SW480 (cell line): Measurements from ENCODE around the gene CCDC40.
"Not testable (repeated sequence)": the region's sequence is repeated elsewhere in the genome, so short reads cannot be mapped to it uniquely, and the experiment has no call there.

ENCODE experiments used
- DNase-seq: peaks from one replicate; pipeline ENCODE4 v3.0.0-alpha.2; 2016; ENCODE audit warnings: low spot score

Gene CCDC40

GRCh38 chr17:80046709-80047108 lies 10.3 kb downstream of the CCDC40 start:
- not testable (repeated sequence) for DNase-seq

DNA sequence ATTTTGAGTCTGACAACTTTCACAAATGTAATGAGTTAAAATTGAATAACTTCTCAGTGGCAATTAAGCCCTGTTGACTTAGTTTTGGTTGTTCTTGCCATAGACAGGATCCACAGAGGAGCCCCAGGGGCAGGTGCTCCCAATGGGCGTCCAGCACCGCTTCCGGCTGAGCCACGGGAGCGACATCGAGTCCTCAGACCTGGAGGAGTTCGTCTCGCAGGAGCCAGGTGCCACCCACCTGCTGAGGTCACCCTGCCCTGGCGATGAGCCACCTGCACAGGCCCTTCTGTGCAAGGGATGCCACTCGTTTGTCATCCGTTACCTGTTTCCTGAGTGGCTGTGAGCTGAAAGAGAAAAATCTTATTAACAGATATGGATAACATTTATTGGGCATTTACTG lies 10.7 kb downstream of the CCDC40 start:
- no peak for DNase-seq

DNA sequence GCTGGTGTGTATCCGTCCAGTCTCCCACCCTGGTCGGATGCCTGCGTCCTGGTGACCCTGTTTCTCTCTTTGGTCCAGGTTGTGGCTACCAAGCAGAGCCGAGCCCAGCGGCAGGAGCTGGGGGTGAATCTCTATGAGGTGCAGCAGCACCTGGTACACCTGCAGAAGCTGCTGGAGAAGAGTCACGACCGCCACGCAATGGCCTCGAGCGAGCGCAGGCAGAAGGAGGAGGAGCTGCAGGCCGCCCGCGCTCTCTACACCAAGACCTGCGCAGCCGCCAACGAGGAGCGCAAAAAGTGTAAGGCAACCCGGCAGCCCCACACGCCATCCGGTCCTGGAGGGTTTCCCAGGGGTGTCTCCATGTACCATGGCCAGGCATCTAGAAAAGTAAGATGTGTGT lies 13.5 kb downstream of the CCDC40 start:
- DNase-seq, result no peak

- no peak for DNase-seq
These were observed 14.3 kb downstream of the CCDC40 start for GRCh38 chr17:80050706-80051105.

DNA sequence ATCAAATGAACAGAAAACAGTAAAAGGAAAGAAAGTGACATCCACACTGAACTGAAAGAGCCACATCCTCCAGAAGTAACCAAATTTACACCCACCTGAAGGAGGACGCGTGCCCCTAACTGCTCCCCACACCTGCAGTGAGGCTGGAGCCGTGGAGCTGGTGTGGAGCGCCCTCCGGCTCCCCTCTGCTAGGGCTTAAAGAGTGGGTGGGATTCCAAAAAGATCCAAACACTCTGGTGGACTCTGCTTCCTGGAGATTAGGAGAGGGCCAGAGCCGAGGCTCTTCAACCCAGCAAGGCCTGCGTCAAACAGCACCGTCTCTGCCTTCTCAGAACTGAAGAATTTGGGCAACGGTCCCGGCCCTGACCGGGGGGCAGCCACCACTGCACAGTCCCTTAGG lies 15.2 kb downstream of the CCDC40 start:
- DNase-seq, result no peak

- no peak for DNase-seq
These were observed 16.7 kb downstream of the CCDC40 start for GRCh38 chr17:80053102-80053501.

DNA sequence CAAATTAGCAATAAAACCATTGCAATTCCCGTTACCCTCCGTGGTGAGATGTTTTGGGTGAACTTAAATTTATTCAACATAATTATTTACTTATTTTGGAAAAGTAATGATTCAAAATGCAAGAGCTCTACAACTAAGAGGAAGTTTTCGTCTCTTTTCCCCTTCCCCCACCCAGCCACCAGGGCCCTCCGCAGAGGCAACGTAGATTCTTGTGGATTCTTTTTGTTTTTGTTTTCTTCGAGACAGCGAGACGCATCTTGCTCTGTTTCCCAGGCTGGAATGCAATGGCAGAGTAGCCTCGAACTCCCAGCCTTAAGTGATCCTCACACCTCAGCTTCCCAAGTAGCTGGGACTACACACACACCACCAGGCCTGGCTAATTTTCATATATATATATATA lies 19.2 kb downstream of the CCDC40 start:
- no peak for DNase-seq

- DNase-seq, result no peak
These were observed 22.0 kb downstream of the CCDC40 start for GRCh38 chr17:80058311-80058955.

DNA sequence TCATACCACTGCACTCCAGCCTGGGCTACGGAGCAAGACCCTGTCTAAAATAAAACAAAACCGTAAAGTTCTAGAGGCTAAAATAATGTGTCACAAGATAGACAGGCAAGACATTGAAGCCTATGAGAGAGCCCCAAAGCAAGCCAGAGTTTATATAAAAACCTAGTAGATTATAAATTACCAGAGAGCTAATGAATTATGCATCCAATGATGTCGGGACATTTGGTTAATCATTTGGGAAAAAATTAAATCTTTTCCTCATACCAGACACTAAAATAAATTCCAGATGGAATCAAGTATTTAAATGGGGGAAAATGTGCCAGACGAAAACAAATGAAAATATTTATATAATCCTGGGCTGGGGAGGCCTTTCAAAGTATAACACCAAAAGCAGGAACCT lies 24.2 kb downstream of the CCDC40 start:
- DNase-seq, result no peak

GRCh38 chr17:80061421-80061820 lies 25.0 kb downstream of the CCDC40 start:
- DNase-seq, result no peak

DNA sequence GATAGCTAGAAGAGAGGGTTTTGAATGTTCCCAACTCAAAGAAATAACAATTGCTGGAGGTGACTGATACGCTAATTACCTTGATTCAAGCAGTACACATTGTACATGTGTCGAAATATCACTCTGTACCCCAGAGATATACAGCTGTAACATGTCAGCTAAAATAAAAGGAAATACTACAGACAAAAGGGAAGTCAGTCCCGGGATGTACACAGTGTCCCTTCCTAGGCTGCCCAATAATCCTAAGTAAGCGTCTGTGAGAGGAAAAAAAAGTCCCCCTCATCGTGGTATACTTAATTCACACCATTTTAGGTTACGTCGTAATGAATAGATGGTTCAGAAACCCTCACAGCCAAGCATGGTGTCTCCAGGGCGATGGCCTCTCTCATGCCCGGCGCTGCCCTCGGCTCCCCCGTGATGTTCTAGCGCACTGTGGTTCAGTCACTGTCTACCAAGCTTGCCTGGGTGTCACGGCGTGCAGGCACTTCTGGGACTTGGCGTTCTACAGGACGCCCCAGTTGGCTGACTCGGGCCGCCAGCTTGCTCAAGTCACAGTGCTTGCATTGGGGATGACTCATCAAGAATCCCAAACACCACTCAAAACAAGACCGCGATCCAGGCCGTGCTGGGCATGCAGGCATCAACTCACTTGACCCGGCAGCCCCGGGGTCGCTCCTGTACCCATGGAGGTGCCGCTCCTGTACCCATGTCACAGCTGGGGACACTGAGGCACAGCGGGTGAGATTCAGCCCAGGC lies 27.6 kb downstream of the CCDC40 start:
- peak; percentile 78 for DNase-seq

DNA sequence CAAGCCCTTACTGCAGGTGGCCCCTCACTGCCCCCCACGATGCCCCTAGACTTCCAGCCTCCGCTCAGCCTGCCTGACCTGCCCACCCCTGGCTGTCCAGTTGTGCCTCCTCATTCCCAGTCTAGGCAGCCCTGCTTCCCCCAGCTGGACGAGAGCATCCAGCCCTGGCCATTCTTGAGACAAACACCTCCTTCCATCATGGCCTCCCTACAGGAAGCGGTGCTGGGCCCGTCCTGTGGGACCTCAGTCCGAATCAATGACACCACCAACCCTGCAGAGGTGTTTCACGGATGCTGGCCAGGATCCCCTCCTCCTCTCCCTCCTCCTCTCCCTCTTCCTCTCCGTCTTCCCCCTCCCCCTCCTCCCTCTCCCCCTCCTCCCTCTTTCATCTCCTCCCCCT lies 28.3 kb downstream of the CCDC40 start:
- no peak for DNase-seq

GRCh38 chr17:80065478-80066170 lies 29.2 kb downstream of the CCDC40 start:
- no peak for DNase-seq

- no peak for DNase-seq
These were observed 31.0 kb downstream of the CCDC40 start for GRCh38 chr17:80067393-80067986.

- peak; percentile 60 for DNase-seq
These were observed 32.1 kb downstream of the CCDC40 start for GRCh38 chr17:80068301-80069222.

GRCh38 chr17:80070375-80071115 lies 34.1 kb downstream of the CCDC40 start:
- no peak for DNase-seq

GRCh38 chr17:80071116-80071841 lies 34.8 kb downstream of the CCDC40 start:
- no peak for DNase-seq

DNA sequence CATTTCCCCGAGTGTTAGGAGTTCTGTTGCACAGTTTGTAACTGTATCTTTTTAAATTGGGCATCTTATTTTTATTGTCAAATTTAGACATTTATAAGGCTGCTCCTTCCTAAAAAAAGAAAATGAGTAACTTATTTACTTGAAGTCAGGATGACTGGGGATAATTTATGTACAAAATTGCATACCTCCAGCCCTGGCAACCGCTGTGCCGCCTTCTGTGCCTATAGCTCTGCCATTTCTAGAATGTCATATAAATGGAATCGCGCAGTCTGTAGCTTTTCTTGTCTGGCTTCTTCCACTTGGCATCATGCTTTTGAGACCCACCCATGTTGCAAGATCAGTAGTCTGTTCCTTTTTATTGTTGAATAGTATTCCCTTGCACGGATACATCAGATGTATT lies 36.0 kb downstream of the CCDC40 start:
- DNase-seq, result no peak

- no peak for DNase-seq
These were observed 43.6 kb downstream of the CCDC40 start for GRCh38 chr17:80080081-80080480.

DNA sequence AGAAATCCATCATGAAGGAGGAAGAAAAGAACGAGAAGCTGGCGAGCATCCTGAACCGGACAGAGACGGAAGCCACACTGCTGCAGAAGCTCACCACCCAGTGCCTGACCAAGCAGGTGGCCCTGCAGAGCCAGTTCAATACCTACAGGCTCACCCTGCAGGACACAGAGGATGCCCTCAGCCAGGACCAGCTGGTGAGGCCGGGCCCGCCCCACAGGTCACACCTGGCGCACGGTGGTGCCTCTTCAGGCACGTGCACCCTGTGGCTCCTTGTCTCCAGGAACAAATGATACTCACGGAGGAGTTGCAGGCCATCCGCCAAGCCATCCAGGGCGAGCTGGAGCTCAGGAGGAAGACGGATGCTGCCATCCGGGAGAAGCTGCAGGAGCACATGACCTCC lies 45.2 kb downstream of the CCDC40 start:
- no peak for DNase-seq
